ENCODE measurements around the gene PHYH. TPM values are rescaled to one million over a fixed set of nuclear protein-coding genes. Genes with fewer than 3 reads are reported as not detected.
A peak's percentile ranks its signal among the peaks of the same experiment; 100 is the strongest.

The PHYH gene
- total RNA-seq, 1 experiment from 2014 or later: 22.5 TPM

DNA sequence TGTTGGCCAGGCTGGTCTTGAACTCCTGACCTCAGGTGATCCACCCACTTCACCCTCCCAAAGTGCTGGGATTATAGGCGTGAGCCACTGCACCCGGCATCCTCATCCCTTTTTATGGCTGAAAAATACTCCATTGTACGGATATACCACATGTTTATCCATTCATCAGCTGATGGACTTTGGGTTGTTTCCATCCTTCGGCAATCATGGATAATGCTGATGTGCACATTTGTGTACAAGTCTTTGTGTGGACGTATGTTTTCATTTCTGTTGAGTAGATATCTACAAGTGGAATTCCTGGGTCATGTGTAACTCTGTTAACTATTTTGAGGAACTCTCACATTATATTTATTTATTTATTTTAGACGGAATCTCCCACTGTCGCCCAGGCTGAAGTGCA lies 59.9 kb downstream of the PHYH start:
- H3K27me3 Mint-ChIP-seq (ENCODE audit: low read depth): no peaks in the 10 kb centered on the region
- TF ChIP-seq, protein P1, sequence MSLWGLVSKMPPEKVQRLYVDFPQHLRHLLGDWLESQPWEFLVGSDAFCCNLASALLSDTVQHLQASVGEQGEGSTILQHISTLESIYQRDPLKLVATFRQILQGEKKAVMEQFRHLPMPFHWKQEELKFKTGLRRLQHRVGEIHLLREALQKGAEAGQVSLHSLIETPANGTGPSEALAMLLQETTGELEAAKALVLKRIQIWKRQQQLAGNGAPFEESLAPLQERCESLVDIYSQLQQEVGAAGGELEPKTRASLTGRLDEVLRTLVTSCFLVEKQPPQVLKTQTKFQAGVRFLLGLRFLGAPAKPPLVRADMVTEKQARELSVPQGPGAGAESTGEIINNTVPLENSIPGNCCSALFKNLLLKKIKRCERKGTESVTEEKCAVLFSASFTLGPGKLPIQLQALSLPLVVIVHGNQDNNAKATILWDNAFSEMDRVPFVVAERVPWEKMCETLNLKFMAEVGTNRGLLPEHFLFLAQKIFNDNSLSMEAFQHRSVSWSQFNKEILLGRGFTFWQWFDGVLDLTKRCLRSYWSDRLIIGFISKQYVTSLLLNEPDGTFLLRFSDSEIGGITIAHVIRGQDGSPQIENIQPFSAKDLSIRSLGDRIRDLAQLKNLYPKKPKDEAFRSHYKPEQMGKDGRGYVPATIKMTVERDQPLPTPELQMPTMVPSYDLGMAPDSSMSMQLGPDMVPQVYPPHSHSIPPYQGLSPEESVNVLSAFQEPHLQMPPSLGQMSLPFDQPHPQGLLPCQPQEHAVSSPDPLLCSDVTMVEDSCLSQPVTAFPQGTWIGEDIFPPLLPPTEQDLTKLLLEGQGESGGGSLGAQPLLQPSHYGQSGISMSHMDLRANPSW (CRISPR knock-in tag; conservative IDR thresholded peaks at IDR 0.05; ENCODE audit: low read depth): no peak
- TF ChIP-seq NR1H2 (CRISPR knock-in tag; IDR thresholded peaks at IDR 0.05): no peak
- TF ChIP-seq RORB (CRISPR knock-in tag; IDR thresholded peaks at IDR 0.05): no peak
- TF ChIP-seq, protein P2, sequence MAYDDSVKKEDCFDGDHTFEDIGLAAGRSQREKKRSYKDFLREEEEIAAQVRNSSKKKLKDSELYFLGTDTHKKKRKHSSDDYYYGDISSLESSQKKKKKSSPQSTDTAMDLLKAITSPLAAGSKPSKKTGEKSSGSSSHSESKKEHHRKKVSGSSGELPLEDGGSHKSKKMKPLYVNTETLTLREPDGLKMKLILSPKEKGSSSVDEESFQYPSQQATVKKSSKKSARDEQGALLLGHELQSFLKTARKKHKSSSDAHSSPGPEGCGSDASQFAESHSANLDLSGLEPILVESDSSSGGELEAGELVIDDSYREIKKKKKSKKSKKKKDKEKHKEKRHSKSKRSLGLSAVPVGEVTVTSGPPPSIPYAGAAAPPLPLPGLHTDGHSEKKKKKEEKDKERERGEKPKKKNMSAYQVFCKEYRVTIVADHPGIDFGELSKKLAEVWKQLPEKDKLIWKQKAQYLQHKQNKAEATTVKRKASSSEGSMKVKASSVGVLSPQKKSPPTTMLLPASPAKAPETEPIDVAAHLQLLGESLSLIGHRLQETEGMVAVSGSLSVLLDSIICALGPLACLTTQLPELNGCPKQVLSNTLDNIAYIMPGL (CRISPR knock-in tag; IDR thresholded peaks at IDR 0.05): no peak
- TF ChIP-seq, protein P3, sequence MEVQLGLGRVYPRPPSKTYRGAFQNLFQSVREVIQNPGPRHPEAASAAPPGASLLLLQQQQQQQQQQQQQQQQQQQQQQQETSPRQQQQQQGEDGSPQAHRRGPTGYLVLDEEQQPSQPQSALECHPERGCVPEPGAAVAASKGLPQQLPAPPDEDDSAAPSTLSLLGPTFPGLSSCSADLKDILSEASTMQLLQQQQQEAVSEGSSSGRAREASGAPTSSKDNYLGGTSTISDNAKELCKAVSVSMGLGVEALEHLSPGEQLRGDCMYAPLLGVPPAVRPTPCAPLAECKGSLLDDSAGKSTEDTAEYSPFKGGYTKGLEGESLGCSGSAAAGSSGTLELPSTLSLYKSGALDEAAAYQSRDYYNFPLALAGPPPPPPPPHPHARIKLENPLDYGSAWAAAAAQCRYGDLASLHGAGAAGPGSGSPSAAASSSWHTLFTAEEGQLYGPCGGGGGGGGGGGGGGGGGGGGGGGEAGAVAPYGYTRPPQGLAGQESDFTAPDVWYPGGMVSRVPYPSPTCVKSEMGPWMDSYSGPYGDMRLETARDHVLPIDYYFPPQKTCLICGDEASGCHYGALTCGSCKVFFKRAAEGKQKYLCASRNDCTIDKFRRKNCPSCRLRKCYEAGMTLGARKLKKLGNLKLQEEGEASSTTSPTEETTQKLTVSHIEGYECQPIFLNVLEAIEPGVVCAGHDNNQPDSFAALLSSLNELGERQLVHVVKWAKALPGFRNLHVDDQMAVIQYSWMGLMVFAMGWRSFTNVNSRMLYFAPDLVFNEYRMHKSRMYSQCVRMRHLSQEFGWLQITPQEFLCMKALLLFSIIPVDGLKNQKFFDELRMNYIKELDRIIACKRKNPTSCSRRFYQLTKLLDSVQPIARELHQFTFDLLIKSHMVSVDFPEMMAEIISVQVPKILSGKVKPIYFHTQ (CRISPR knock-in tag; IDR thresholded peaks at IDR 0.05): no peak
- TF ChIP-seq SMAD4 (CRISPR knock-in tag; IDR thresholded peaks at IDR 0.05): no peak
- no peaks in the 10 kb centered on the region for H3K36me3 Mint-ChIP-seq
- CTCF ChIA-PET: no interaction called here
- no peaks in the 10 kb centered on the region for H3K9me3 Mint-ChIP-seq
- ATAC-seq (no peak), DNase-seq (ENCODE audit: low spot score) (no peak)
- no peaks in the 10 kb centered on the region for H3K4me1 Mint-ChIP-seq
- no peak overlapping the region for H3K27ac Mint-ChIP-seq
- no peak overlapping the region for H3K4me3 Mint-ChIP-seq
- POLR2A ChIA-PET: no interaction called here

DNA sequence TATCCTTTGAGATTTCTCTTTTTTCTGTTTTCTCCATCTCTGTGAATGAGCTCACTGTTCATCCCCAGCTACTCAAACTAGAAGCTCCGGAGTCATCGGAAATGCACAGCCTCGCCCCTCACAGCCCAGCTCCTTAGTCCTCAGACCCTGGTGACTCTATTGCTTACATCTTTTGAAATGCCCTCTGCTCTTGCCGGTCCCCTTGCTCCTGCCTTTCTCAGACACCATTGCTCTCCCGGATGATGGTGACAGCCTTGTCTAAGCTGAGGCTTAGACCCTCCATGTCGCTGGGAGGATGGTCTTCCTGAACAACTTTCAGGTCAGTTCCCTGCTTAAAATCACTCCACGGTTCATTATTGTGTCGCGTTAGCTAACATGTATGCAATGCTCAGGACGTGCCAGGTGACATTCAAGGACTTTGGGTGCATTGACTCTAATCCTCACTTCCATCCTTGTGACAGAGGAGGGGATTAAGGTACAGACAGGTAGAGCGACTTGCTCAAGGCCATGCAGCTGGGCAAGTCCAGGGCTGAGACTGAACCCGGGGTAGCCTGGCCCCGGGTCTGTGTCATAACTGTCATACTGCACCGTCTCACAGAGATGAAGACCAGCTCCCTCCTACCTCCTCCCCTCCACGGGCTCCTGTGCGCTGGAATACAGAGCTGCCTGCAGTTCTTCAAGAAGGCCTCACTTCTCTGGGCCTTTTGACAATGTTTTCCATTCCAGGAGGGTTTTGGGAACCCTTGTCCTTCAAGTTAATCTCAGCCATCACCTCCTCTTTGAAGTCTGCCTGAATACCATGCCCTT lies 61.4 kb downstream of the PHYH start:
- Mint-ChIP-seq H3K27ac (0 out of 2 replicates have a peak overlapping the region, but pooled peaks have one; percentile 26), H3K4me1 (peaks cover 12% of the 10 kb centered on the region), H3K9me3 (no peaks in the 10 kb centered on the region), H3K36me3 (no peaks in the 10 kb centered on the region), H3K4me3 (no peak overlapping the region), H3K27me3 (ENCODE audit: low read depth) (no peaks in the 10 kb centered on the region)
- ChIA-PET CTCF (interaction anchor here (1.0 to 1.2 kb wide), 3 partner anchors 17 to 77 kb away, joined by 3 to 4 read pairs (median 3); partner anchors contain the start of gene MCM10), POLR2A (interaction anchor here (0.9 kb wide), 1 partner anchor 40 kb away, joined by 3 read pairs; no protein-coding TSS in a partner anchor)
- DNase-seq (ENCODE audit: low spot score): no peak
- TF ChIP-seq ZNF396 (CRISPR knock-in tag; IDR thresholded peaks at IDR 0.05; ENCODE audit: borderline replicate concordance): no peak
- no peak for TF ChIP-seq MYBL2 (CRISPR knock-in tag; IDR thresholded peaks at IDR 0.05)
- TF ChIP-seq, protein P4, sequence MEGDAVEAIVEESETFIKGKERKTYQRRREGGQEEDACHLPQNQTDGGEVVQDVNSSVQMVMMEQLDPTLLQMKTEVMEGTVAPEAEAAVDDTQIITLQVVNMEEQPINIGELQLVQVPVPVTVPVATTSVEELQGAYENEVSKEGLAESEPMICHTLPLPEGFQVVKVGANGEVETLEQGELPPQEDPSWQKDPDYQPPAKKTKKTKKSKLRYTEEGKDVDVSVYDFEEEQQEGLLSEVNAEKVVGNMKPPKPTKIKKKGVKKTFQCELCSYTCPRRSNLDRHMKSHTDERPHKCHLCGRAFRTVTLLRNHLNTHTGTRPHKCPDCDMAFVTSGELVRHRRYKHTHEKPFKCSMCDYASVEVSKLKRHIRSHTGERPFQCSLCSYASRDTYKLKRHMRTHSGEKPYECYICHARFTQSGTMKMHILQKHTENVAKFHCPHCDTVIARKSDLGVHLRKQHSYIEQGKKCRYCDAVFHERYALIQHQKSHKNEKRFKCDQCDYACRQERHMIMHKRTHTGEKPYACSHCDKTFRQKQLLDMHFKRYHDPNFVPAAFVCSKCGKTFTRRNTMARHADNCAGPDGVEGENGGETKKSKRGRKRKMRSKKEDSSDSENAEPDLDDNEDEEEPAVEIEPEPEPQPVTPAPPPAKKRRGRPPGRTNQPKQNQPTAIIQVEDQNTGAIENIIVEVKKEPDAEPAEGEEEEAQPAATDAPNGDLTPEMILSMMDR (IDR thresholded peaks at IDR 0.05): no peak
- no peak for TF ChIP-seq FOXJ3 (CRISPR knock-in tag; IDR thresholded peaks at IDR 0.05; ENCODE audit: borderline replicate concordance)
- ATAC-seq: no peak

DNA sequence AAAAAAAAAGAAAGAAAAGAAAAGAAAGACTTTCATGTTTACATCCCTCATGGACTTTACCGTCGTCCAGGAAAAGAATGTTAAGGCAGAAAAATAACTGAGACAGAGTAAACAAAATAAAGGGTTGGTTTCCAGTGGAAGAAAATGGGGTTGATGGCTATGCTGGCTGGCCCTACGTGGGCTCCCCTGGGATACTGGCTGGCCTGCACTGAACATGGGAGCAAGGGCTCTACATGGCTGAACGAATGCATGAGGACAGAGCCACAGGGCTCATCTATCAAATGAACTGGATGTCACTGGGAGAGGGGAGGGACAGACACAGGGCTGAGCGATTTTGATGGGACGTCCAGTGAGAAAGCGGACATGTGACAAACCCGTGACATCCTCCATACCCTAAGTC lies 63.2 kb downstream of the PHYH start:
- Mint-ChIP-seq H3K4me3 (no peak overlapping the region), H3K4me1 (peaks cover 21% of the 10 kb centered on the region), H3K27me3 (ENCODE audit: low read depth) (no peaks in the 10 kb centered on the region), H3K9me3 (no peaks in the 10 kb centered on the region), H3K27ac (no peak overlapping the region), H3K36me3 (no peaks in the 10 kb centered on the region)
- ChIA-PET CTCF (no interaction called here), POLR2A (no interaction called here)
- DNase-seq (ENCODE audit: low spot score): no peak
- ATAC-seq: no peak
- TF ChIP-seq ATF1 (CRISPR knock-in tag; IDR thresholded peaks at IDR 0.05) (no peak), ZNF219 (CRISPR knock-in tag; IDR thresholded peaks at IDR 0.05; ENCODE audit: borderline replicate concordance) (no peak), RELA (CRISPR knock-in tag; IDR thresholded peaks at IDR 0.05; ENCODE audit: borderline replicate concordance) (no peak), ZNF121 (CRISPR knock-in tag; IDR thresholded peaks at IDR 0.05) (no peak), ZNF317 (CRISPR knock-in tag; IDR thresholded peaks at IDR 0.05; ENCODE audit: borderline replicate concordance, low read depth) (no peak), CBFB (CRISPR knock-in tag; IDR thresholded peaks at IDR 0.05; ENCODE audit: low read depth) (no peak), TEAD4 (CRISPR knock-in tag; IDR thresholded peaks at IDR 0.05) (no peak)
- TF ChIP-seq, protein P5, sequence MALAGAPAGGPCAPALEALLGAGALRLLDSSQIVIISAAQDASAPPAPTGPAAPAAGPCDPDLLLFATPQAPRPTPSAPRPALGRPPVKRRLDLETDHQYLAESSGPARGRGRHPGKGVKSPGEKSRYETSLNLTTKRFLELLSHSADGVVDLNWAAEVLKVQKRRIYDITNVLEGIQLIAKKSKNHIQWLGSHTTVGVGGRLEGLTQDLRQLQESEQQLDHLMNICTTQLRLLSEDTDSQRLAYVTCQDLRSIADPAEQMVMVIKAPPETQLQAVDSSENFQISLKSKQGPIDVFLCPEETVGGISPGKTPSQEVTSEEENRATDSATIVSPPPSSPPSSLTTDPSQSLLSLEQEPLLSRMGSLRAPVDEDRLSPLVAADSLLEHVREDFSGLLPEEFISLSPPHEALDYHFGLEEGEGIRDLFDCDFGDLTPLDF (CRISPR knock-in tag; IDR thresholded peaks at IDR 0.05): no peak
- TF ChIP-seq, protein P6, sequence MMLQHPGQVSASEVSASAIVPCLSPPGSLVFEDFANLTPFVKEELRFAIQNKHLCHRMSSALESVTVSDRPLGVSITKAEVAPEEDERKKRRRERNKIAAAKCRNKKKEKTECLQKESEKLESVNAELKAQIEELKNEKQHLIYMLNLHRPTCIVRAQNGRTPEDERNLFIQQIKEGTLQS (CRISPR knock-in tag; conservative IDR thresholded peaks at IDR 0.05): no peak

Data from WTC11 (cell line).